GM18909 (cell line): Measurements from ENCODE around the gene TTLL13.

Experiments used
- ATAC-seq: cut with Tn5 transposase; IDR thresholded peaks from one replicate; pipeline ENCODE4 v1.9.1; 2021; ENCODE audit warnings: mild to moderate bottlenecking; ENCODE audit not compliant: unreplicated experiment, poor library complexity

TTLL13 gene

DNA sequence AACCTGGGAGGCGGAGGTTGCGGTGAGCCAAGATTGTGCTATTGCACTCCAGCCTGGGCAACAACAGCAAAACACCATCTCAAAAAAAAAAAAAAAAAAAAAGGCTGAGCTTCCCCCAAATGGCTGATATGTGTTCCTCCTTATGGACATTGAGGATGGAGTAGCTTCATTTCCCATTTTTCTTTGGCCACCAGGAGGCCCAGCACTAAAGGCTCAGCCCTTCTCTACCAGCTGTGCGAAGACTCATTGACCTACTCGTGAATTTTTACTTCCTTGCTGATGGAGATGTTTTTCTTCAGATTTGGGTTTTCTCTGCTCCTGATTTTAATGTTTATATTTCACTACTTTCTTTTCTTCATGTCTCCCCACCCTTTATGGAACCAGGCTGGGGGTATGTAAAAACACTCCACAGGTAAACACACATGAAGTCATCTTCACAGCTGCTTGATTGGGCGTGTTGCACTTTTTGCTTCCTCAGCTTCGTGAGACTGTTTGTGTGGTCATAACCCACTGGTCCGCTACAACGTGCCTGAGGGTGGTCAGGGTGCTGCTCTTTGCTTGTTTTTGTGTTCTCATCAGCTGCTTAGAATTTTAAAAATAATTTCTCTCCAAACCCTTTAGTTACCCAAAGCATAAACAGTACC lies 34.7 kb upstream of the TTLL13 start:
- no peak for ATAC-seq

DNA sequence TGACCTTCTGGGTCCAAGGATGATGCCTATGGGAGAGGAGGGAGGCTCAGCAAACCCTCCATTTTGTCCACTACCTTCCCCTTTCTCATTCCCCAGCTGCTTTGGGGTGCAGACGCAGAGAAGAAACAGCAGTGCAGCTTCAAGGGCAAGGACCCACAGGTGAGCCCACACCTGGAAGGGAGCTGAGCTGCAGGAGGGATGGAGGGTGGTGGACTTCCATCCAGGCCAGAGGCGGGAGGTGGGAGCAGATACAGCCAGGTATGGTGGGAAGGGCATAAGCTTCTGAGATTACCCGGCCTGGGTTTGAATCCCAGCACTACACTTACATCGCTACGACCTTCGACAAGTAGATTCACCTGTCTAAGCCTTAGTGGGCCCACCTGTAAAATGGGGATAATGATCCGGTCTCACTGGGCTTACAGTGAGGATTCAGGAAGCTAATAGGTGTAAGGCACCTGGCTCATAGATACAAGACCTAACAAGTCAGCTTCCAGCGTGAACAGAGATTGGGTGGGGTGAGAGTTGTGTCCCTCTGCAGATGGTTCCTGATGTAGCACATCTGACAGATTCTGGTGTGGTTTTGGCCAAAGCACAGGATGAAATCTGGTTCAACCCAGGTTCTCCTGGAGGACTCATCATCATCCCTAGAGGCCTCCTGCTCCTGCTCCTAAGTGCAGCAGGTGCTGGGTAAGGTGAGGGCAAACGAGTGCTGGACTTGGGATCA lies 31.5 kb upstream of the TTLL13 start:
- no peak for ATAC-seq

DNA sequence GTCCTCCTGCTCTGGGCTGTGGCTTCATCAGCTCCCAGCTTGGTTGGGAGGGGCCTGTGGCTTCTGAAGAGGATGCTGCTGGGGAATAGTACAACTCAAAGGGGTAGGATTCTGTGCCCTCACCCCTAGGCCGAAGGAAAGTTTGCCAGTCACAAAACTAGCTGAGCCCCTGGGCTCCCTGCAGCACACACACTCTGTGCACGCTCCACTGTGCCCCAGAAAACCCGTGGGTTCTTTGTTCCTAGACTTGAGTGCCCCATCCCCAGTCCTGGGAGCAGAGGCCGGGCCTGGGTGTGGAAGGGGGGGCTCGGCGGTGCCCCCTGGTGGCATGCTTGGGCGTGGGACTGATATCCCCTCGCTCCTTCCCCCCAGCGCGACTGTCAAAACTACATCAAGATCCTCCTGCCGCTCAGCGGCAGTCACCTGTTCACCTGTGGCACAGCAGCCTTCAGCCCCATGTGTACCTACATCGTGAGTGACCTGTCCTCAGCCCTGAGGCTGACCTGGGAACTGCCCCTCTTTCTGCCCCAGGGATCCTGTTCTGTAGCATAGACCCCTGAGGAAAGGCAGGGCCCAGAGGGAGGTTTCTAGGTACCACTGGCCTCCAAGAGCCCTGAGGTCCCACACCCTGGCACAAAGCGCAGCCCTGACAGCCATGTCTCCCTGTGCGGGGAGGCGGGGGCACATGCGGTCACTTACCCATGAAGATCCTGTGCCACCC lies 29.8 kb upstream of the TTLL13 start:
- ATAC-seq: no peak

DNA sequence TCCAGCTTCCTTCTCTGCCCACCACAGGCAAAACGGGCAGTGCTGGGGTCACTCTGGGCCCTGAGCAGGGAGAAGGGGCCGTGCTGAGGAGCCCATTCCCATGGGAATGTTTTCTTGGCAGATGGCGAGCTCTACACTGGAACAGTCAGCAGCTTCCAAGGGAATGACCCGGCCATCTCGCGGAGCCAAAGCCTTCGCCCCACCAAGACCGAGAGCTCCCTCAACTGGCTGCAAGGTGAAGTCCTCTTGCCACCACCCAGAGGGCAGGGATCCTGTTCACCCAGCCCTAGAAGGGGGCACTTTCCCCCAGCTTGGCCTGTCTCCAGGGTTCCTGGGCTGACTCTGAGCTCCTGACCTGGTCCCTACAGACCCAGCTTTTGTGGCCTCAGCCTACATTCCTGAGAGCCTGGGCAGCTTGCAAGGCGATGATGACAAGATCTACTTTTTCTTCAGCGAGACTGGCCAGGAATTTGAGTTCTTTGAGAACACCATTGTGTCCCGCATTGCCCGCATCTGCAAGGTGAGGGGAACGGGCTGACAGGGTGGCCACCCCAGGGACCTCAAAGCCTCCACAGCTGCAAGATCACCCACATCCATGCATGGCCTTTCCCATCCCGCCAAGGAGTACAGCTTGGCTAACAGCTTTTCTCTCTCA lies 28.0 kb upstream of the TTLL13 start:
- no peak for ATAC-seq

DNA sequence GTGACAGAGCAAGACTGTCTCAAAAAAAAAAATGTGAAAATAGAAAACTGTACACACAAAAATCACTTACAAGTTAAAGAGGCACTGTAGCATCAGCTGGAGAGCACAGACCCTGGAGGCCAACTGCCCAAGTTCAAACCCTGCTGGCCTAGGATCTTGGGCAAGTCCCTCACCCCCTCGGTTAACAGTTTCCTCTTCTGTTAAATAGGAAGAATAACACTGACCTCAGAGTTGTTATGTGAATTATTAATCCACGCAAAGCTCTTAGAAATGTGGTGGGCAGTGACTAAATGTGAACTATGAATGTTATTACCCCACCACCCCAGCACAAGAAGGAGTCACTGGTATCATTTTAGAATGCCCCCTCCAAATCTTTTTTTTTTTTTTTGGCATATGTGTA lies 26.8 kb upstream of the TTLL13 start:
- ATAC-seq: no peak

DNA sequence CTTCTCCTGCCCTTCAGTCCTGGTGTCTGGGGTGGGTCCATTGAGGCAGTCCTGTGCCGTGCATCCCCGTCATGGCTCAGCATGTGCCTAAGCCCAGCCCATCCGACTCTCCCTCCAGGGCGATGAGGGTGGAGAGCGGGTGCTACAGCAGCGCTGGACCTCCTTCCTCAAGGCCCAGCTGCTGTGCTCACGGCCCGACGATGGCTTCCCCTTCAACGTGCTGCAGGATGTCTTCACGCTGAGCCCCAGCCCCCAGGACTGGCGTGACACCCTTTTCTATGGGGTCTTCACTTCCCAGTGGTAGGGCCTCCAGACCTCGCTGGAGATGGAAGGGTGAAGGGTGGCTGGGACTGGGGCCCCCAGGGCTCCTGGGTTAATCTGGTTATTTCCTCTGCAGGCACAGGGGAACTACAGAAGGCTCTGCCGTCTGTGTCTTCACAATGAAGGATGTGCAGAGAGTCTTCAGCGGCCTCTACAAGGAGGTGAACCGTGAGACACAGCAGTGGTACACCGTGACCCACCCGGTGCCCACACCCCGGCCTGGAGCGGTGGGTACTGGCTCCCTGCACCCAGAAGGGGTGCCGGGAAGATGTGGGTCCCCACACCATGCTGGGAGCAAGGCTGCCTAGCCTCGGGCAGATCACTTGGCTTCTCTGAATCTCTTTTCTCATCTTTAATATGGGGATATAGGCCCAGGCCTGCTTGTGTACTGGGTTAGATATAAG lies 25.8 kb upstream of the TTLL13 start:
- ATAC-seq: no peak

DNA sequence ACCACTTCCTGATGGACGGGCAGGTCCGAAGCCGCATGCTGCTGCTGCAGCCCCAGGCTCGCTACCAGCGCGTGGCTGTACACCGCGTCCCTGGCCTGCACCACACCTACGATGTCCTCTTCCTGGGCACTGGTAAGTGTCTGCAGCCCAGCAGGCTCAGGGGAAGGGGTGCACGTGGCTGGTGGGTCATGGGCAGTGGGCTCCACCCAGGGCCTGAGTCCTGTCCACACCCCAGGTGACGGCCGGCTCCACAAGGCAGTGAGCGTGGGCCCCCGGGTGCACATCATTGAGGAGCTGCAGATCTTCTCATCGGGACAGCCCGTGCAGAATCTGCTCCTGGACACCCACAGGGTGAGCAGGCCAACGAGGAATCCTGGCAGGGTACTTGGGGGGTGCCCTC lies 24.3 kb upstream of the TTLL13 start:
- ATAC-seq: no peak

DNA sequence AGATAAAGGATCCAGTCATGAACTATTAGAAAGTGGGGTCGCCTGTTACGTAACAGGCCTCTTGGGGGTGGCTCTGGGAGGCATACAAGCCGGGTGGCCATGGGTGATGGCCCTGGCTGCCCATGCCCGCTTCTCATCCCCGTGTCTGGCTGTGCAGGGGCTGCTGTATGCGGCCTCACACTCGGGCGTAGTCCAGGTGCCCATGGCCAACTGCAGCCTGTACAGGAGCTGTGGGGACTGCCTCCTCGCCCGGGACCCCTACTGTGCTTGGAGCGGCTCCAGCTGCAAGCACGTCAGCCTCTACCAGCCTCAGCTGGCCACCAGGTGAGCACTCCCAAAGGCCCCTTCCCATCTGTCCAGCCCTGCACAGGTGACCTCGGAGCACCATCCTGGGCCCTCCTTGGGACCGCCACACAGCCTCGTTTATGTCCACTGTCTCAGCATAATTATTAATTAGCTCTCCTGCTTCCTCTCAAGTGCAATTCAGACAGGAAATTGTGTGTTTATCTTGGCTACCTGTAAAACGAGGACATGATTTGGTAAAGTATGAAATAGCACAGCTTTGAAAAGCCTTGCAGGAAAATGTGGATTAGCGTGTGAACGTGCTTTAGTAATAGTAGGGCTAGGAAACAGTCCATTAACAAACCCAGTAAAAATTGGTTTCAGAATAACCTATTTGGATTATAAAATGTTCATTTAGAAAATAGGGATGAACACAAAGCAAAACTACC lies 23.7 kb upstream of the TTLL13 start:
- no peak for ATAC-seq

DNA sequence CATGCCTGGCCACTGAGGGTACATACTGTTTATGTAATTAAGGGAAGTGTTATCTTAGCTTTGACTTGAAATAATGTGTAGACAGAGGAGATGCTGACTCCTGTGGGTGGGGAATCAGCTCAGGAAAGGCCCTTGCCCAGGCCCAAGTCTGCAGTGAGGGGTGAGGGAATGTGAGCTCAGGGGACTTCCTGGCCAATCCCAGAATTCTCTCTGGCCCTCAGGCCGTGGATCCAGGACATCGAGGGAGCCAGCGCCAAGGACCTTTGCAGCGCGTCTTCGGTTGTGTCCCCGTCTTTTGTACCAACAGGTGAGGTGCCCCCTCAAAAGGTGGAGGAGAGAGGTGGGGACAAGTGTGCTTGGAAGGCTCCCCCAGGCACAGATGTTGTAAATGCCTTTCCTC lies 22.0 kb upstream of the TTLL13 start:
- no peak for ATAC-seq

DNA sequence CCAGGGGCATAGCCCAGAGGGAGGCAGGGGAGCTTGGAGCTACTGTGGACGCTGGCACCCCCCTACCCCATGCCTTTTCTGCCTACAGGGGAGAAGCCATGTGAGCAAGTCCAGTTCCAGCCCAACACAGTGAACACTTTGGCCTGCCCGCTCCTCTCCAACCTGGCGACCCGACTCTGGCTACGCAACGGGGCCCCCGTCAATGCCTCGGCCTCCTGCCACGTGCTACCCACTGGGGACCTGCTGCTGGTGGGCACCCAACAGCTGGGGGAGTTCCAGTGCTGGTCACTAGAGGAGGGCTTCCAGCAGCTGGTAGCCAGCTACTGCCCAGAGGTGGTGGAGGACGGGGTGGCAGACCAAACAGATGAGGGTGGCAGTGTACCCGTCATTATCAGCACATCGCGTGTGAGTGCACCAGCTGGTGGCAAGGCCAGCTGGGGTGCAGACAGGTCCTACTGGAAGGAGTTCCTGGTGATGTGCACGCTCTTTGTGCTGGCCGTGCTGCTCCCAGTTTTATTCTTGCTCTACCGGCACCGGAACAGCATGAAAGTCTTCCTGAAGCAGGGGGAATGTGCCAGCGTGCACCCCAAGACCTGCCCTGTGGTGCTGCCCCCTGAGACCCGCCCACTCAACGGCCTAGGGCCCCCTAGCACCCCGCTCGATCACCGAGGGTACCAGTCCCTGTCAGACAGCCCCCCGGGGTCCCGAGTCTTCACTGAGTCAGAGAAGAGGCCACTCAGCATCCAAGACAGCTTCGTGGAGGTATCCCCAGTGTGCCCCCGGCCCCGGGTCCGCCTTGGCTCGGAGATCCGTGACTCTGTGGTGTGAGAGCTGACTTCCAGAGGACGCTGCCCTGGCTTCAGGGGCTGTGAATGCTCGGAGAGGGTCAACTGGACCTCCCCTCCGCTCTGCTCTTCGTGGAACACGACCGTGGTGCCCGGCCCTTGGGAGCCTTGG lies 21.3 kb upstream of the TTLL13 start:
- ATAC-seq: no peak

DNA sequence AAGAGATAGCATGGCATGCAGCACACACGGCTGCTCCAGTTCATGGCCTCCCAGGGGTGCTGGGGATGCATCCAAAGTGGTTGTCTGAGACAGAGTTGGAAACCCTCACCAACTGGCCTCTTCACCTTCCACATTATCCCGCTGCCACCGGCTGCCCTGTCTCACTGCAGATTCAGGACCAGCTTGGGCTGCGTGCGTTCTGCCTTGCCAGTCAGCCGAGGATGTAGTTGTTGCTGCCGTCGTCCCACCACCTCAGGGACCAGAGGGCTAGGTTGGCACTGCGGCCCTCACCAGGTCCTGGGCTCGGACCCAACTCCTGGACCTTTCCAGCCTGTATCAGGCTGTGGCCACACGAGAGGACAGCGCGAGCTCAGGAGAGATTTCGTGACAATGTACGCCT lies 20.4 kb upstream of the TTLL13 start:
- no peak for ATAC-seq

DNA sequence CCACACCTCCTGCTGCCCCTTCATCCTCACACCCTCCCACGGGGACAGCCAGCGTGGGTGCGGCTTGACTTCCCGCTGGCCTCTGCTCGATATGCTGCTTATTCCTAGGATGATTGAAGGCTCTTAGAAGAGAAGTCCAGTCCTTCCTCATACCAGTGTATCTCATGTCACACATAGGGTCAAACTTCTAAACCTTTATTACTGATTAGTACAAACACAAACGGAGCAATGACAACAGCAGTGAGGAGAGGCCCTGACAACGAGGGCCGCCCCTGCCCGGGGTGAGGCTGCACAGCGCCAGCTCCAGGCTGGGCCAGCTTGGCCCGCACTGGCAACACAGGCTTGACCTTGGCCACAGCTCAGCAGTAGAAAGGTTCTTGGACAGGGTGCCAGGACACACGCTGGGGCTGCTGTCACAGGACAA lies 19.3 kb upstream of the TTLL13 start:
- no peak for ATAC-seq

DNA sequence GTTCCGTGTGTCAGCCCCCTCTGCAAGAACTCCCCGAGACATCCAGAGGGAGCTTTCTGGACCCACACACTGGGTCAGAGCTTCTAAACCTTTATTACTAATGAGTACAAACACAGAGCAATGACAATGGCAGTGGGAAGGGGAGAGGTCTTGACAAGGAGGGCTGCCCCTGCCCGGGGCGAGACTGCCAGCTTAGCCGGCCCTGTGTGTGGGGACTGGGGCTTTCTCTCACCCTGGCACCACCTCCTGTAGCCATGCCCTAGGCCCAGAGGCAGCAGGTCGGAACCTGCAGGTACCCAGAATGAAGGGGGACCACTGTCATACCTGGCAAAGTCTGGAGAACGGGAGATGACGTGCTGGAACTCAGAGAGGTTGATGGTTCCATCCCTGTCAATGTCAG lies 18.7 kb upstream of the TTLL13 start:
- no peak for ATAC-seq

DNA sequence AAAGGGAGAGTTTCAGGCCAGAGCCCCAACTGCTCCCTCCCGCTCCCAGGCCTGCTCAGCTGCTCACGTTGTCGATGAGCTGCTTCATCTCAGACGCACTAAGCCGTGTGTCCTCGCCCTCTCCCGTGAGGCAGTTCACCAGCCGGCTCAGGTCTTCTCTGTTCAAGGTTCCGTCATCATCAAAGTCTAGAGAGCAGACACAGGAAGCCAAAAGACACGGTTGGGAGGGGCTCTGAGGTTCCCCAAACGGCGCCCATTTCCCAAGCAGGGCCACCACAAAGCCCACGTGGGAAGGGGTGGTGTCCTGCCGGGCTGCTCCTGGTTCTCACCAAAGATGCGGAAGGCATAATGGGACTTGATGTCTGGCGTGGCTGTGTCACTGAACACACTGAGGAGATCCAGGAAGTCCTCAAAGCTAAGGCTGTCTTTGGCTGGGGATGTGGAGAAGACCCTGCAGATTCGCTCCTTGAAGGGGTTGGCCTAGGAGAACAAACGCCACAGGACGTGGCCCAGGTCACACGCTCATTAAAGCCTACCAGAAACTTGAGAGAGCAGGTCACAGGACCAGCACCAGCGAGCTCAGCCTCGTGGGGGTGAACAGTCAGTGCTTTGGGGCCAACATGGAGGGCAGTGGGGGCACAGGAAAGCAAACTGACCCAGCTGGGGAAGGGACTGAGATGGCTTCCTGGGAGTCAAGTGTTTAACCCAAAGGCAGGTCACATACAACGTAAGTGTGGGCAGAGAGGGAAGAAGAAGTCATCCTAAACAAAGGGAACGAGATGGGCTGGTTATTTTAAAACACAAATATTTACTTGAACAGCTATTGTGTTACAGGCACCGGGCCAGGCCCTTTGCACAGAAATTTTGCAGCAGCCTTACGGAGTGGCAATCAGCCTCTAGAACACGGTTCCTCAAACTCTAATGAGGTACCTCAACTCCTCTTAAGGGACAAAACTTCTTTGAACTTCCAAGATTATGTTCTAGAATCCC lies 18.0 kb upstream of the TTLL13 start:
- no peak for ATAC-seq

DNA sequence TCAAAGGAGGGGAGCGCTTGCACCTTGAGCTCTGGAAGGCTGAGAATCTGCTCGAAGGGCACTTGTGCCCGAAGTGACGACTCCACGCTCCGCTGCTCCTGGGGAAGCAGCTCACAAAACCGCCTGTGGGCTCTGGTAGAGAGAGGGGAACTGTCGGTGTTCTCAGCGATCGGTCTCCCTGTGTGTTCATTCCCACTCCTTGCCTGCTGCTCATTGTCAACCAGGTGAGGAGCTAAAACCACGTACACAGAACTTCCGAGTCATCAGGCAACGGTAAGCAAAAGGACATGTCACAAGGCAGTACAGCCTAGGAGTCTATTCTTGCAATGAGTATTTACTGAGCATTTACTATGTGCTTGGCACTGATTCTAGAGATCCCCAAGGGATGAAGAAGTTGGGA lies 17.2 kb upstream of the TTLL13 start:
- no peak for ATAC-seq

DNA sequence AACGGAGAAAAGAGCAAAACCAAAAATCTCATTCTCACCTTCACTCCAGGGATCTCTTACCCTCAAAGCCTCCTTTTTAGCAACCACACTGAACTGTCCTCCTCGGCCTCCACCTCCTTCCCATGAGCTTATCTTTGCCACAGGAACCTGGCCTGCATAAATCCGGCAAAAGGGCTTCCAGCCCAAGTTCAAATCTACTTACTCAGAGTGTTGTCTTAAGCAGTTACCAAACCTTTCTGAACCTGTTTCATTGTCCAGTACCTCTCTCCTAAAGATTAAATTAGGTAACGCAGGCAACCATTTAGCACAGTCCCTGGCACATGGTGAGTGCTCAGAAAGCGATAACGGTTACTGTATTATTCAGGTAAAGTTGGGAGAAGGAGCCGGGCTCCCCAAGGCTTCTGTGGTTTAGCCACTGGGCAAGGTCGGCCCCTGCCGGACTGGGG lies 16.4 kb upstream of the TTLL13 start:
- ATAC-seq: no peak

DNA sequence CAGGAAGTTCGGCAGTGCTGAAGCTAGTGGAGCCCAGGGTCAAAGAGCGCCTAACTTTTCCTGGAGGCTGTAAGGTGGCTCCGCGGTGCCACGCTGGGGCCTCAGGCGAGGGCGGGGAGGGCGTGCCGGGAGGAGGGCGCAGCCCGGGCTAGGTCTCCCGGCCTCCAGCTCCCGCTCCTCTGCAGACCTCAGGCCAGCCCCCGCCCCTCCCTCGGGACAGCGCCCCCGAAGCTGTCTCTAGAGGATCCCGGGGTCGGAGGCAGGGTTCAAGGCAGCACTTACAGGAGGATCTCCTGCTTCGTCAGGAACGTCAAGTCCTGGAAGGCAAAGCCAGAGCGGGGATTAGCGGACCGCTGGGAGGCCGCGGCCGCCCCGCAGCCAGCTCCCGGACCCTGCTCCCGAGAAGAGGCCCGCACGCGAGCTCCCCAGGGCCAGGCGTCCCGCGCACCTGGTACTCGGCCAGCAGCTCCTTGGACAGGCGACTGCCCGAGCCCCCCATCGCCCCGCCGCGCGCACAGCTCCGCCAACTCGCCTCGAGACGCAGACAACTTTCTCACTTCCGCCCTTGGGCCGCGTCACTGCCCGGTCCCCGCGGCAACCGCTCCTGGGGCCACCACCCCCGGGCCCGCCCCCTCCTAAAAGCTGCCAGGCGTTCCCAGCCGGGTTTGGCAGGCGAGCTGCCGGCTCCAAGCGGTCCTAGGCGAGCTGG lies 15.8 kb upstream of the TTLL13 start, which contains the start of gene CIB1:
TSS of gene CIB1 (minus strand) at position 555 of the 709 bp plus-strand sequence. CDS start at position 499, 56 bp downstream.
- peak; percentile 92 for ATAC-seq
